Keratinocyte (primary cell): ENCODE results near the gene INPP5A. TPM values are rescaled to one million over a fixed set of nuclear protein-coding genes. Genes with fewer than 3 reads are reported as not detected.

ENCODE experiments used
- DNase-seq: peaks from one replicate; pipeline ENCODE4 v3.0.0-alpha.2; 2011; ENCODE audit warnings: low read depth, missing footprints, low spot score
- FAIRE-seq: peaks from 2 replicates; lab custom pipeline; 2011; peaks lifted over from hg19 to GRCh38; lab: Jason Lieb, UNC
- H2AFZ ChIP-seq: 2 replicates; pipeline ENCODE4 v1.6.0; 2012; ENCODE audit warnings: low read length, control low read depth, inconsistent platforms; ENCODE audit not compliant: control insufficient read depth
- H3K27ac ChIP-seq: 2 replicates; pipeline ENCODE4 v1.5.1; 2011; ENCODE audit warnings: low read length; ENCODE audit not compliant: control insufficient read depth, insufficient read depth
- H3K27me3 ChIP-seq: 3 replicates; pipeline ENCODE4 v1.6.0; 2011; ENCODE audit warnings: low read length; ENCODE audit not compliant: control insufficient read depth, insufficient read depth; ENCODE audit errors: extremely low read depth
- H3K36me3 ChIP-seq, 2 experiments: 2 replicates in 1 of 2; 3 replicates in 1 of 2; pipeline ENCODE4 v1.5.1; 2011; ENCODE audit warnings: low read length in 2 of 2, mild to moderate bottlenecking in 1 of 2; ENCODE audit not compliant: control insufficient read depth in 2 of 2, insufficient read depth in 2 of 2; ENCODE audit errors: extremely low read depth in 1 of 2
- H3K4me1 ChIP-seq: 3 replicates; pipeline ENCODE4 v1.5.1; 2011; ENCODE audit warnings: low read length; ENCODE audit not compliant: control insufficient read depth, insufficient read depth; ENCODE audit errors: extremely low read depth
- H3K4me2 ChIP-seq: 3 replicates; pipeline ENCODE4 v1.6.0; 2011; ENCODE audit warnings: low read depth, low read length; ENCODE audit not compliant: control insufficient read depth, insufficient read depth; ENCODE audit errors: extremely low read depth
- H3K4me3 ChIP-seq, 3 experiments: fragments of 200-600 bp in 1 of 3; sonication (generic) in 1 of 3; 2 replicates in 2 of 3; 3 replicates in 1 of 3; pipeline ENCODE4 v1.5.1; 2011 to 2016; ENCODE audit warnings: low read length in 3 of 3, mild to moderate bottlenecking in 3 of 3, control low read depth in 2 of 3, inconsistent platforms in 1 of 3, low read depth in 1 of 3, mixed read lengths in 1 of 3, mixed run types in 1 of 3, moderate library complexity in 1 of 3; ENCODE audit not compliant: control insufficient read depth in 2 of 3, insufficient read depth in 2 of 3; ENCODE audit errors: extremely low read depth in 1 of 3
- H3K79me2 ChIP-seq: 2 replicates; pipeline ENCODE4 v1.6.0; 2012; ENCODE audit warnings: low read length; ENCODE audit not compliant: control insufficient read depth, insufficient read depth
- H3K9ac ChIP-seq: 3 replicates; pipeline ENCODE4 v1.6.0; 2011; ENCODE audit warnings: low read length; ENCODE audit not compliant: control insufficient read depth, insufficient read depth; ENCODE audit errors: extremely low read depth
- H3K9me1 ChIP-seq: 3 replicates; pipeline ENCODE4 v1.6.0; 2011; ENCODE audit warnings: low read length; ENCODE audit not compliant: control insufficient read depth, insufficient read depth; ENCODE audit errors: extremely low read depth
- H3K9me3 ChIP-seq: 2 replicates; pipeline ENCODE4 v1.5.1; 2012; ENCODE audit warnings: low read depth, low read length; ENCODE audit not compliant: control insufficient read depth
- H4K20me1 ChIP-seq: 3 replicates; pipeline ENCODE4 v1.6.0; 2011; ENCODE audit warnings: low read length; ENCODE audit not compliant: control insufficient read depth, insufficient read depth; ENCODE audit errors: extremely low read depth
- CTCF ChIP-seq, 3 experiments: IDR thresholded peaks in 1 of 3; conservative IDR thresholded peaks in 1 of 3; optimal IDR thresholded peaks in 1 of 3; 2 replicates in 2 of 3; 3 replicates in 1 of 3; pipeline versions ENCODE3 to v1.5.1; 2011; ENCODE audit warnings: low read length in 3 of 3, mild to moderate bottlenecking in 3 of 3, moderate library complexity in 2 of 3, control low read depth in 1 of 3, inconsistent platforms in 1 of 3; ENCODE audit not compliant: insufficient read depth in 2 of 3; ENCODE audit errors: extremely low read depth in 1 of 3
- EZH2 ChIP-seq: IDR thresholded peaks from one replicate; pipeline ENCODE4 v1.6.1; 2012; ENCODE audit warnings: inconsistent platforms, mild to moderate bottlenecking, low read length, moderate library complexity
- dilution Hi-C: fragments of 300-500 bp; cut with MboI; formaldehyde crosslinking; loops from one replicate; pipeline ENCODE4 v1.7.0; 2020; ENCODE audit warnings: low sequenced_read_pairs; ENCODE audit not compliant: extremely low pct_ligation_motif_present
- polyA plus RNA-seq, 5 experiments: library from polyadenylated mRNA; depleted of rRNA in 3 of 5; stranded (reverse) in 3 of 5; stranded (forward) in 1 of 5; unstranded in 1 of 5; fragments of >200 nt; gene quantifications; 1 replicate in 1 of 5; 2 replicates in 3 of 5; 3 replicates in 1 of 5; pipeline versions ENCODE4 v1.2.1 to v1.2.3, GENCODE V29; 2011 to 2012; ENCODE audit warnings: missing spikeins in 2 of 5, low read depth in 1 of 5, low replicate concordance in 1 of 5

The INPP5A gene
- polyA plus RNA-seq, 1 donor (not counting 4 experiments of a cell fraction or from before 2014, with no cell fraction given): 11.2 TPM

DNA sequence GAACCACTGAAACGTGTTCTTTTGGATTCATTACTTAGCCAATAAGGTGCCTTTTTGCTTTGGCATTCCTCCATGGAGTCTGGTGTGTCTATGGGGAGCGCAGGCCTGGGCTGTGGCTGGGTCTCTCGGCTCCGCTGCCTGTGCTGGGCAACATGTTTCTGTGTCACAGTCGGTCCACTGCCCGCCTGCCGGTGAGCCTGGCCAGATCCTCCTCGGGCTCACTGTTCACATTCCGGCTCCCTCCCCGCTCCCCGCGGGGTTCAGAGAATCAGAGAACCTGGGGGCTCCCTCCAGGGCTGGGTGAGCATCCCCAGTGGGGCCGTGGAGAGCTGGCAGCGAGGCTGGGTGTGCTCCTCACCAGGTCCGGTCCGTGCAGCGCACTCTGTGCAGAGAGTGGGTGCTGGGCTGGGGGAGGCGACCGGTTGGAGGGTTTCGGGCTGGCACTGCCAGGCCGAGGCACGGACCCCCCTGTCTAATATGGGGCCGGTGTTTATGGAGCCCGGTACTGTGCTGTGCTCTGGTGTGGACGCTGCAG, 70.4 kb downstream of the INPP5A start:
- no peak overlapping the region for H3K4me3 ChIP-seq
- dilution Hi-C loops: no loop called here
- no peak overlapping the region for H2AFZ ChIP-seq
- no peaks in the 10 kb centered on the region for H4K20me1 ChIP-seq
- no peaks in the 10 kb centered on the region for H3K27me3 ChIP-seq
- no peak for DNase-seq
- H3K9ac ChIP-seq: no peak overlapping the region
- TF ChIP-seq CTCF (optimal IDR thresholded peaks at IDR 0.05 in 1 of 3, IDR thresholded peaks at IDR 0.05 in 1 of 3, conservative IDR thresholded peaks at IDR 0.05 in 1 of 3; ENCODE audit: extremely low read depth in 1 of 3, insufficient read depth in 2 of 3, low read length in 3 of 3) (no peak), EZH2 (no peak)
- H3K36me3 ChIP-seq: no peaks in the 10 kb centered on the region
- no peak overlapping the region for H3K27ac ChIP-seq
- H3K4me1 ChIP-seq: no peaks in the 10 kb centered on the region
- no peaks in the 10 kb centered on the region for H3K9me3 ChIP-seq
- peaks cover 2% of the 10 kb centered on the region for H3K79me2 ChIP-seq
- FAIRE-seq: no peak
- H3K4me2 ChIP-seq: no peak overlapping the region
- no peaks in the 10 kb centered on the region for H3K9me1 ChIP-seq

DNA sequence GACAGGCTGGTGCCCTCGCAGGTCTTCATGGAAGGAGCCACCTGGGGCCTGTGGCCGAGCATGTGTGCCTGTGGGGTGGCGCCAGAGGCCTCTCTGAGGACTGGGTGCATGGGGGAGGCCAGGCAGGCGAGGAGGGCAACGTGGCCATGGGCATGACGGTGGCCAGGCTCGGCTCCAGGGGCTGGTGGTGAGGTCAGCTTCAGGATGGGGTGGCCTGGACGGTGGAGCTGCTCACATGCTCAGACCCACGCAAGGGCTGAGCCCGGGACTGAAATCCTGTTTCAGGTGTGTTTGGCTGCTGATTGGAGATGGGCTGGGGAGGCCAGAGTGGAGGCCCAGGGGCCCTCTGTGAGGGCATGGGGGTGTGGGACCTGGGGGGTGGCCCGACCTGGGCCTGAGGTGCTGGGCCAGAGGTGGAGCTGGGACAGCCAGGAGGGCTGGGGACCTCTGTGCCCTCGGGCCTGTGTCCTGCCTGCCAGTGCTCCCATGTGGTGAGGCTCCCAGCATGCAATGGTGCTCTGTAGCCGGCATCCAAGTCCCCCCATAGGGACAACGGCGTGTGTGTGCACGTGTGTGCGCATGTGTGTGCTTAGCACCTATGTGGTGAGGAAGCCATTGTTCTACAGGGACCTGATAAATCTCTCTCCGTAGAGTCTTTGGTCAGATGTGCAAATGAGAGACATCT, 71.1 kb downstream of the INPP5A start:
- Histone ChIP-seq H3K9ac (no peak overlapping the region), H3K4me1 (no peaks in the 10 kb centered on the region), H3K27me3 (no peaks in the 10 kb centered on the region), H3K27ac (no peak overlapping the region), H3K4me2 (no peak overlapping the region), H3K4me3 (no peak overlapping the region), H3K36me3 (no peaks in the 10 kb centered on the region), H3K79me2 (peaks cover 2% of the 10 kb centered on the region), H4K20me1 (no peaks in the 10 kb centered on the region), H2AFZ (no peak overlapping the region), H3K9me3 (no peaks in the 10 kb centered on the region), H3K9me1 (no peaks in the 10 kb centered on the region)
- dilution Hi-C loops: no loop called here
- TF ChIP-seq CTCF (optimal IDR thresholded peaks at IDR 0.05 in 1 of 3, IDR thresholded peaks at IDR 0.05 in 1 of 3, conservative IDR thresholded peaks at IDR 0.05 in 1 of 3; ENCODE audit: extremely low read depth in 1 of 3, insufficient read depth in 2 of 3, low read length in 3 of 3) (no peak), EZH2 (no peak)
- no peak for FAIRE-seq
- DNase-seq: no peak
